Measurements from ENCODE around the gene C2orf80. TPM values are rescaled to one million over a fixed set of nuclear protein-coding genes. Genes with fewer than 3 reads are reported as not detected.

Gene C2orf80
- total RNA-seq (not detected), polyA plus RNA-seq (not detected)
- long read RNA-seq, donor 1 = 0 reads
- long read RNA-seq, donor 2 = 0 reads
- long read RNA-seq, donor 3 = 0 reads
- long read RNA-seq, donor 4 = 0 reads
- long read RNA-seq, donor 5 = 0 reads
- long read RNA-seq, donor 6 = 0 reads
- long read RNA-seq, donor 7 = 0 reads
- long read RNA-seq, donor 8 = 0 reads
- long read RNA-seq, donor 9 = 0 reads
- long read RNA-seq, donor 10 = 0 reads

GRCh38 chr2:208189810-208190503, at the start of gene C2orf80:
TSS of gene C2orf80 (minus strand) at chr2:208190030. CDS start at chr2:208186986, 3,044 bp downstream.
- H3K4me3 ChIP-seq = no peak within 1 kb of the TSS
- no peaks in the 10 kb centered on the region for H3K9me3 ChIP-seq (replicated peaks in 1 of 3)
- DNase-seq = no peak
- no peaks in the 10 kb centered on the region for H3K27me3 ChIP-seq
- whole genome bisulfite sequencing, 4 donors = 73 to 78% (median 77%) methylated on average over 10 of the region's 10 CpGs
- no peak within 1 kb of the TSS for H3K27ac ChIP-seq
- no peak for TF ChIP-seq CTCF (IDR thresholded peaks at IDR 0.05)
- intact Hi-C loops (cut with DNase I) = no loop called here
- H3K4me1 ChIP-seq (replicated peaks in 1 of 2) = no peaks in the 10 kb centered on the region
- H3K36me3 ChIP-seq (replicated peaks in 1 of 2) = no peaks in the 10 kb centered on the region

DNA sequence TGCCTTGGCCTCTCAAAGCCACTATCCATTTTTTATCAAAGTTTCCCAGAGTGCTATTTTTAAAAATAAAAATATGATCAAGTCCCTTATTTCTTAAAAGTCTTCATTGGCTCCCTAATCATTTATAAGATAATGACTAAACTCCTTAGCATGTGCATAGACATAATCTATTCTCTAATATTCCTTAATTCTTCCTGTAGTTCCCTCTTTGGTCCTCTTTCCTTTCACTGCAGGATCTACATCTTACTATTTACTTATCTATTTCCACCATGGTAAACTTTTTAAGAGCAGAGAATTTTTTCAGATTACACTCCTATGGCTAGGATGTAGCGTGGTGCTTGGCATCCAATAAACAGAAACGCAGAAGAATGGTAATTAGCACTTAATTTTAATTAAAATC, 46.0 kb upstream of the C2orf80 start:
- peaks cover 0 to 51% of the 10 kb centered on the region in 2 donors for H3K36me3 ChIP-seq (replicated peaks in 1 of 2)

GRCh38 chr2:208234786-208235185, 45.0 kb upstream of the C2orf80 start:
- no peaks in the 10 kb centered on the region for H3K4me1 ChIP-seq (replicated peaks in 1 of 2)
- 93 to 100% (median 100%) methylated on average over 1 of the region's 1 CpG for WGBS, 4 donors

More for the DNA sequence above, 46.0 kb upstream of the C2orf80 start:
- intact Hi-C loops (cut with DNase I) = no loop called here
- no peak overlapping the region for H3K4me3 ChIP-seq
- H3K27ac ChIP-seq = no peak overlapping the region
- WGBS, 4 donors = 49 to 94% (median 82%) methylated on average over 2 of the region's 2 CpGs
- H3K27me3 ChIP-seq = no peaks in the 10 kb centered on the region
- no peak for DNase-seq
- TF ChIP-seq CTCF (IDR thresholded peaks at IDR 0.05) = no peak
- no peak for TF ChIP-seq POLR2A (IDR thresholded peaks at IDR 0.05)
- H3K4me1 ChIP-seq (replicated peaks in 1 of 2) = no peaks in the 10 kb centered on the region
- no peaks in the 10 kb centered on the region for H3K9me3 ChIP-seq (replicated peaks in 1 of 3)

GRCh38 chr2:208228476-208228875, 38.6 kb upstream of the C2orf80 start:
- Histone ChIP-seq H3K4me1 (replicated peaks in 1 of 2) (no peaks in the 10 kb centered on the region), H3K9me3 (replicated peaks in 1 of 3) (no peaks in the 10 kb centered on the region), H3K27me3 (no peaks in the 10 kb centered on the region), H3K27ac (no peak overlapping the region), H3K4me3 (no peak overlapping the region), H3K36me3 (replicated peaks in 1 of 2) (no peaks in the 10 kb centered on the region)
- intact Hi-C loops (cut with DNase I) = no loop called here
- TF ChIP-seq CTCF (IDR thresholded peaks at IDR 0.05) (no peak), POLR2A (IDR thresholded peaks at IDR 0.05) (no peak)
- DNase-seq = no peak
- WGBS, 4 donors = 62 to 71% (median 67%) methylated on average over 1 of the region's 1 CpG

More at GRCh38 chr2:208234786-208235185, 45.0 kb upstream of the C2orf80 start:
- Histone ChIP-seq H3K27me3 (no peaks in the 10 kb centered on the region), H3K9me3 (replicated peaks in 1 of 3) (no peaks in the 10 kb centered on the region), H3K27ac (no peak overlapping the region), H3K36me3 (replicated peaks in 1 of 2) (peaks cover 0 to 42% of the 10 kb centered on the region in 2 donors), H3K4me3 (no peak overlapping the region)
- no peak for TF ChIP-seq POLR2A (IDR thresholded peaks at IDR 0.05)
- no peak for TF ChIP-seq CTCF (IDR thresholded peaks at IDR 0.05)
- intact Hi-C loops (cut with DNase I) = no loop called here
- no peak for DNase-seq
